HG03039 (cell line): ENCODE measurements around the gene SDK2.

Experiments used
- ATAC-seq: cut with Tn5 transposase; IDR thresholded peaks from one replicate; pipeline ENCODE4 v1.9.1; 2021; ENCODE audit warnings: mild to moderate bottlenecking, moderate library complexity; ENCODE audit not compliant: unreplicated experiment

The SDK2 gene

GRCh38 chr17:73559532-73559931 is 84.7 kb downstream of the SDK2 start:
- no peak for ATAC-seq

GRCh38 chr17:73555199-73555960 is 88.9 kb downstream of the SDK2 start:
- ATAC-seq, result no peak

GRCh38 chr17:73554498-73554897 is 89.7 kb downstream of the SDK2 start:
- ATAC-seq, result no peak

- no peak for ATAC-seq
Measured at GRCh38 chr17:73553311-73553710, 90.9 kb downstream of the SDK2 start.

GRCh38 chr17:73552300-73553048 is 91.8 kb downstream of the SDK2 start:
- ATAC-seq, result no peak

GRCh38 chr17:73551759-73552158 is 92.5 kb downstream of the SDK2 start:
- ATAC-seq, result no peak

GRCh38 chr17:73551144-73551543 is 93.1 kb downstream of the SDK2 start:
- no peak for ATAC-seq

- no peak for ATAC-seq
Measured at GRCh38 chr17:73550556-73550955, 93.7 kb downstream of the SDK2 start.

- no peak for ATAC-seq
Measured at GRCh38 chr17:73549841-73550430, 94.3 kb downstream of the SDK2 start.

- no peak for ATAC-seq
Measured at GRCh38 chr17:73548620-73549311, 95.5 kb downstream of the SDK2 start.

GRCh38 chr17:73547790-73548189 is 96.5 kb downstream of the SDK2 start:
- ATAC-seq, result no peak

- ATAC-seq, result no peak
Measured at GRCh38 chr17:73546770-73547536, 97.3 kb downstream of the SDK2 start.

GRCh38 chr17:73546114-73546513 is 98.1 kb downstream of the SDK2 start:
- no peak for ATAC-seq

GRCh38 chr17:73545109-73546032 is 98.9 kb downstream of the SDK2 start:
- ATAC-seq, result no peak

- ATAC-seq, result no peak
Measured at GRCh38 chr17:73544333-73544732, 99.9 kb downstream of the SDK2 start.

- no peak for ATAC-seq
Measured at GRCh38 chr17:73542323-73542722, 101.9 kb downstream of the SDK2 start.

- ATAC-seq, result no peak
Measured at GRCh38 chr17:73541561-73541981, 102.7 kb downstream of the SDK2 start.

GRCh38 chr17:73541111-73541510 is 103.1 kb downstream of the SDK2 start:
- no peak for ATAC-seq

- ATAC-seq, result no peak
Measured at GRCh38 chr17:73539166-73539565, 105.1 kb downstream of the SDK2 start.

- no peak for ATAC-seq
Measured at GRCh38 chr17:73538445-73538844, 105.8 kb downstream of the SDK2 start.
